HG03139 (cell line): ENCODE results near the gene JPT1.
"Not testable (repeated sequence)": the region's sequence is repeated elsewhere in the genome, so short reads cannot be mapped to it uniquely, and the experiment has no call there.

Experiments
- ATAC-seq: cut with Tn5 transposase; IDR thresholded peaks from one replicate; pipeline ENCODE4 v1.9.1; 2021; ENCODE audit not compliant: unreplicated experiment

The JPT1 gene, protein sequence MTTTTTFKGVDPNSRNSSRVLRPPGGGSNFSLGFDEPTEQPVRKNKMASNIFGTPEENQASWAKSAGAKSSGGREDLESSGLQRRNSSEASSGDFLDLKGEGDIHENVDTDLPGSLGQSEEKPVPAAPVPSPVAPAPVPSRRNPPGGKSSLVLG

DNA sequence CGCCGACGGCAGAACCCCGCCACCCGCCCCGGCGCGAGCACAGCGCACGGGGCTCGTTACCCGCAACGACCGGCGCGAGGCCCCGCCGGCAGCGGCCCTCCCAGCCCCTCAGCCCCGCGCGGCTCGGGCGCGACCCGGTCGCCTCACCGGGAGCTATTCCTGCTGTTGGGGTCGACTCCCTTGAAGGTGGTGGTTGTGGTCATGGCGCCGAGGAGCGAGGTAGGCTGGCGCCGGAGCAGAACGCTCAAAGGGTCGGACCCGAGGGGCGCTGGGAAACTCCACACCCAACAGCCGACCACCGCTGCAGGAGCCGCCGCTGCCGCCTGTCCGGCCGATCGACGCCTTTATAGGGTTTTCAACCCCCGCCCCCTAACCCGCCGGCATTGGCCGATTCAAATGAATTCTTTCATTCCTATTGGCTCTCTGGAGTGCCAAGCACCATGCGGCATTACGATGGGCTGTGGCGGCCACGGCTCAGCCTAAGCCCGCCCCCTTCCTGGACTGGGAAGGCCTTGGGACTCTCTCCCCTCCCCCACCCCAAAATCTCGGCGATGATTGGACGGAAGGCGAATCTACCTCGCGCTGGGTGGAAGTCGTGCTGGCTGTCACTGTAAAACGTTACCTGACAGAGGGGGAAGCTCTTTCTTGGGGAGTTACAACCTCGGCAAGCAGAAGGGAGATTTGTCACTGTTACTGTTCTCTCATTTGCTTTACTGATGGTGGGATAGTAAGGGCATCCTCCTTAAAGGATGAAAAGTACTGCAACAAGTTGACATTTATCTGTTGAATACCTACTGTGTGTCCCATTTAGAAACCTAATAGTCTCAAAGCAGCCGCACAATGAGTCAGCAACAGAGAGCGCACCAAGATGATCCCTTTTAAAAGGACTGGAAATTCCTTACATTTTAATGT lies at the start of gene JPT1:
JPT1 (minus strand) TSS at position 318 of the 912 bp plus-strand sequence; CDS start at position 203, 115 bp downstream.
- ATAC-seq = peak; percentile 89

- no peak for ATAC-seq
Observed at GRCh38 chr17:75199886-75200618, 45.7 kb upstream of the JPT1 start.

- ATAC-seq = no peak
Observed at GRCh38 chr17:75194879-75195278, 40.6 kb upstream of the JPT1 start.

GRCh38 chr17:75191584-75191983 lies 37.3 kb upstream of the JPT1 start:
- no peak for ATAC-seq

GRCh38 chr17:75188614-75189013 lies 34.3 kb upstream of the JPT1 start:
- no peak for ATAC-seq

DNA sequence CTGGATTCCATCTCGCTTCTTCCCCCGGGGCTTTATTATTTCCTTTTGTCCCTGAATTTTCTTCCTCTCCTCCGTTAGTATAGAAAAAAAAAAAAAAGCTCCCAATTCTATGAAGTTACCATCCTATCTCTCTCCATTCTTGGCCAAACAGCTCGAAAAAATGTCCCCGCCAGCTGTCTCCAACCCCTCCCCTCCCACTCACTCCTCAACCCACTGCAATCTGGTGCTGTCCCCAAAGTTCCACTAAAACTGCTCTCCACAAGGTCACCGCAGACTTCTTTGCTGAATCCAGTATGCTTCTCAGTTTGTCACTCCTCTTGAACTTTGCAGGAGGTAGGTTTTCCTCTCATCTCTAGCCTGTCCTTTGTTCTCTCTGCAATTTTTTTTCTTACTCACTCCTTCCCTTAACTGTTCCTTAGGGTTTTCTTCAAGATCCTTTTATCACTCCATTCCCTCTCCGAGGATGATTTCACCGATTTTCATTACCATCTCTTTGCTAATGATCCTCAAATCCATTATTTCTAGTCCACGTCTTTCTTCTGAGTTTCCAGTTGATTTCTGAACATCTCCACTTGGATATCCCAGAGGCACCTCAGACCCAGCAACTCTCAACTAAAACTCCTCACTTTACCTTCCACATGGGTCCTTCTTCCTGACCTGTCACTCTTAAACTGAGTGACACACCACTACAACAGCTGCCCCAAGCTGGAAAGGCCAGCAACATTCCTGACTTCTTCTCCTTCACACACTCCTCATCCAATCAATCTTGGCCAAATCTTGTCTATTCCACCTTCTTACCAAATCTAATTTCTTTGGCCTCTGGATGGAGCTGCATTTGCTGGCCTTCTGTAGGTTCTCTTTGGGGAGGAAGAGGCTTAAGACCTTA lies 29.9 kb upstream of the JPT1 start:
- ATAC-seq = no peak

DNA sequence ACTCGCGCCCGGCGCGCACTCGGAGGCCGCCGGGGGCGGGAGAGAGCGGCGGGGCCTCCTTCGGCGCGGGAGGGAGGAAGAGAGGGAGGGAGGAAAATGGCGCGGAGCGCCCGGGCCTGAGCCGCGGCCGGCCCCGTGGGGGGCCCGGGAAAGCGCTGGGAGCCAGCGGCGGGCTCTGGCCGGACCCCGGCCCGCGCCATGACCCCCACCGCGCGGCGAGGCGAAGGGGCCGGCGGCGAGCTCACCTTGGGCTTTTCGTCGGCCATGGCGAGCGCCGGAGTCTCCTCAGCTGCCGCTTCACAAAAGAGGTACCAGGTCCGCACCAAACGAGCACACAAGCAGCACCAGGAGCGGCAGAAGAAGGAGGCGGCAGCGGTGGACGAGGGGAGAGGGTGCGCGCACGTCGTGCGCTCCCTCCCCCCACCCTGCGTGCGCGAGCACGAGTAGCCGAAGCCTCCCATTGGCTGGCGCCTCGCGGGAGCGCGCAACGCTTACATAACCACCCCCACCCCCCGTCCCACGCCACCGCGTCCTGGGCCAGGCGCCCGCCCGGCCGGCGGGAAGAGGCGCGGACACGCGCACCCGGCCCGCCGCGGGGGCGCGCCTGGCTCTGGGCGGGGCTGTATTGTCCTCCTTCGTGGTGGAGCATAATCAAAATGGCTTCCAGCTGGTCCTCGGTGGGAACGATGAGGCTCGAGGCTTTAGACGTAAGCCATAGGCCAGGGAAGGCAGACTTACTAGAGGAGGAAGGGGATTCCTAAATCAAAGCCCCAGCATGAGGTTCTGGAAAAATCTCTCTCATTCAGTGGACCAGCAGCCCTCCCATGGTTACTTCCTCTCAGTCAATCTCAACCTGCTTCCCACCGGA lies 28.5 kb upstream of the JPT1 start, which contains the start of gene SUMO2:
SUMO2 (minus strand) TSS at position 391 of the 868 bp plus-strand sequence; CDS start at position 266, 125 bp downstream.
- ATAC-seq = peak; percentile 74

DNA sequence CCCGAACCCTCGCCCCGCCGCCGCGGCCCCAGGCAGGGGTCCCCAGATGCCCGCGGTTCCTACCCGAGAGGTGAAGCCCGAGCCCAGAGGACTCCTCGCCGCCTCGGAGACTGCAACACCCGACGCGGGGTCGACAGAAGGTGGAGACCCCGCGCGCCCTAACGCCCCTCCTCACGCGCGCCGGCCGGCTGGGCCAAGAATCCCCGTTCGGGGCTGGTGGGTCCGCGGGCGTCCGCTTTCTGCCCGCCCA lies 27.9 kb upstream of the JPT1 start:
- ATAC-seq = no peak

- ATAC-seq = no peak
Observed at GRCh38 chr17:75181608-75182318, 27.5 kb upstream of the JPT1 start.

- ATAC-seq = no peak
Observed at GRCh38 chr17:75181110-75181509, 26.8 kb upstream of the JPT1 start.

DNA sequence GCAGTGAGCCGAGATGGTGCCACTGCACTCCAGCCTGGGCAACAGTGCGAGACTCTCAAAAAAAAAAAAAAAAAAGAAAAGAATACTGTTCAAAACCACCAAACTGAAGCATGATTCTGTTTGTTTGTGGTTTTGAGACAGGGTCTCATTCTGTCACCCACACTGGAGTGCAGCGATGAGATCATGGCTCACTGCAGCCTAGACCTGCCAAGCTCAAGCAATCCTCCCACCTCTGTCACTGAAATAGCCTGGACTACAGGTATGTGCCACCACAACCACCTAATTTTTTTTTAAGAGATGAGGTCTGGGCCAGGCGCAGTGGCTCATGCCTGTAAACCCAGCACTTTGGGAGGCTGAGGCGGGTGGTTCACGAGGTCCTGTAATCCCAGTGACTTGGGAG lies 24.1 kb upstream of the JPT1 start:
- no peak for ATAC-seq

GRCh38 chr17:75176625-75177024 lies 22.3 kb upstream of the JPT1 start:
- no peak for ATAC-seq

DNA sequence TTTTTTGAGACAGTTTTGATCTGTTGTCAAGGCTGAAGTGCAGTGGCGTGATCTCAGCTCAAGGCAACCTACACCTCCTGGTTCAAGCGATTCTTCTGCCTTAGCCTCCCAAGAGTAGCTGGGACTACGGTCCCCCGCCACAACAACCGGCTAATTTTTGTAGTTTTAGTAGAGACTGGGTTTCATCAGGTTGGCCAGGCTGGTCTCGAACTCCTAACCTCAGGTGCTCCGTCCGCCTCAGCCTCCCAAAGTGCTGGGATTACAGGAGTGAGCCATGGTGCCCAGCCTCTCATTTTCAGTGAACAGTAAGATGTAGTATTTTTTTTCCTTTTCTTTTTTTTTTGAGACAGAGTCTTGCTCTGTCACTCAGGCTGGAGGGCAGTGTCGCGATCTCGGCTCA lies 20.7 kb upstream of the JPT1 start:
- no peak for ATAC-seq

DNA sequence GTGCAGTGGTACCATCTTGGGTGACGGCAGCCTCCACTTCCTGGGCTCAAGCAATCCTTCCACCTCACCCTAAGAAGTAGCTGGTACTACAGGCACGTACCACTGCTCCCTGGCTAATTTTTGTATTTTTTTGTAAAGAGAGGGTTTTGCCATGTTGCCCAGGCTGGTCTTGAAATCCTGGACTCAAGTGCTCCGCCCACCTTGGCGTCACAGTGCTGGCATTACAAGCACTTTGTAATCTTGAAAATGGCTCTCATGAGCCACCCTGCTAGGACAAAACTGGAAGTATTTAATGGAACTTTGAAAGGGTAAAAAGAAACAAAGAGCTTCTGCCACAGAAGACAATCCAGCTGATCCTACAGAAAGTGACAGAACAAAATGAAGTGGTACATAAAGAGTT lies 19.2 kb upstream of the JPT1 start:
- ATAC-seq = no peak

DNA sequence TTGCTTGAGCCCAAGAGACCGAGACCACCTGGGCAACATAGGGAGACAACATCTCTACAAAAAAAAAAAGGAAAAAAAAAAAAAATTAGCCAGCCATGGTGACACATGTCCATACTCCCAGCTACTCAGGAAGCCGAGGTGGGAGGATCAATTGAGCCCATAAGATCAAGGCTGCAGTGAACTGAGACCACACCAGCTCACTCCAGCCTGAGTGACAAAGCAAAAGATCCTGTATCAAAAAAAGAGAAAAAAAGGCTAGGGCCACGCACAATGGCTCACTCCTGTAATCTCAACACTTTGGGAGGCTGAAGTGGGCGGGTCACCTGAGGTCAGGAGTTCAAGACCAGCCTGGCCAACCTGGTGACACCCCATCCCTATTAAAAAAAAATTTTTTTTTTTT lies 14.7 kb upstream of the JPT1 start:
- no peak for ATAC-seq

DNA sequence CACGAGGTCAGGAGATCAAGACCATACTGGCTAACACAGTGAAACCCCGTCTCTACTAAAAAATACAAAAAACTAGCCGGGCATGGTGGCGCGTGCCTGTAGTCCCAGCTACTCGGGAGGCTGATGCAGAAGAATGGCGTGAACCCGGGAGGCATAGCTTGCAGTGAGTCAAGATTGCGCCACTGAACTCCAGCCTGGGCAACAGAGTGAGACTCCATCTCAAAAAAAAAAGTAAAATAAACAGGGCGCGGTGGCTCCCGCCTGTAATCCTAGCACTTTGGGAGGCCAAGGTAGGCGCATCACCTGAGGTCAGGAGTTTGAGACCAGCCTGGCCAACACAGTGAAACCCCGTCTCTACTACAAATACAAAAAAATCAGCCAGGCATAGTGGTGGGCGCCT lies 10.3 kb upstream of the JPT1 start:
- ATAC-seq = not testable (repeated sequence)

DNA sequence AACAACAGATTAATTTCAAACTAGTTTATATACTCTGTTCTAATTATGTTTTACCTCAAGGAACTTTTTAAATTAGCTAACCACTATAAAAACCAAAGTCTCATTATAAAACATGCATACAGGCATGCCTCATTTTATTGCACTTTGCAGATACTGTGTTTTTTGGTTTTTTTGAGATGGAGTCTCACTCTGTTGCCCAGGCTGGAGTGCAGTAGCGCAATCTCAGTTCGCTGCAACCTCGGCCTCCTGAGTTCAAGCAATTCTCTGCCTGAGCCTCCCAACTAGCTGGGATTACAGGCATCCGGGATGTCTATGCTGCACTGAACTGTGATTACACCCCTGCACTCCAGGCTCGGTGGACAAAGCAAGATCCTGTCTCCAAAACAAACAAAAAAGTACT lies 8.8 kb upstream of the JPT1 start:
- ATAC-seq = no peak

- no peak for ATAC-seq
Observed at GRCh38 chr17:75160211-75160610, 5.9 kb upstream of the JPT1 start.
